ENCODE results near the gene LST1.
A peak's percentile ranks its signal among the peaks of the same experiment; 100 is the strongest.

LST1 gene

GRCh38 chr6:31592396-31592771, 6.3 kb downstream of the LST1 start:
- H3K27me3 ChIP-seq (replicated peaks; ENCODE audit: insufficient read depth, low read length): peaks cover 28% of the 10 kb centered on the region
- H4K20me1 ChIP-seq (ENCODE audit: insufficient read depth, low read length): no peaks in the 10 kb centered on the region
- no peaks in the 10 kb centered on the region for H3K9me2 ChIP-seq (replicated peaks; ENCODE audit: insufficient read depth, low read length)
- DNase-seq: no peak
- H3K4me3 ChIP-seq (ENCODE audit: low read length): no peak overlapping the region
- H3K9me3 ChIP-seq (replicated peaks; ENCODE audit: insufficient read depth, low read length): no peaks in the 10 kb centered on the region
- H2AFZ ChIP-seq (ENCODE audit: low read length): no peak overlapping the region
- H3K4me1 ChIP-seq (ENCODE audit: low read length): no peaks in the 10 kb centered on the region
- no peak overlapping the region for H3K9ac ChIP-seq (ENCODE audit: low read length)
- no peak for TF ChIP-seq EZH2phosphoT487 (IDR thresholded peaks at IDR 0.05; ENCODE audit: low read length)
- no peak for TF ChIP-seq EZH2 (optimal IDR thresholded peaks at IDR 0.05; ENCODE audit: low read depth, low read length)
- TF ChIP-seq CTCF (IDR thresholded peaks at IDR 0.05; ENCODE audit: low read length): no peak
- H3F3A ChIP-seq (ENCODE audit: insufficient read depth, low read length): no peaks in the 10 kb centered on the region
- H3K4me2 ChIP-seq (ENCODE audit: low read depth, low read length): no peak overlapping the region
- H3K79me2 ChIP-seq (ENCODE audit: low read length): no peaks in the 10 kb centered on the region
- no peaks in the 10 kb centered on the region for H3K36me3 ChIP-seq (replicated peaks; ENCODE audit: insufficient read depth, low read length)
- no peak overlapping the region for H3K27ac ChIP-seq (ENCODE audit: low read length)

- Histone ChIP-seq H4K20me1 (ENCODE audit: insufficient read depth, low read length) (no peaks in the 10 kb centered on the region), H3K4me2 (ENCODE audit: low read depth, low read length) (no peak overlapping the region), H3K4me3 (ENCODE audit: low read length) (no peak overlapping the region), H3K9me2 (replicated peaks; ENCODE audit: insufficient read depth, low read length) (no peaks in the 10 kb centered on the region), H3K9me3 (replicated peaks; ENCODE audit: insufficient read depth, low read length) (no peaks in the 10 kb centered on the region), H3K36me3 (replicated peaks; ENCODE audit: insufficient read depth, low read length) (no peaks in the 10 kb centered on the region), H3K4me1 (ENCODE audit: low read length) (no peaks in the 10 kb centered on the region), H3K9ac (ENCODE audit: low read length) (no peak overlapping the region), H3K27ac (ENCODE audit: low read length) (no peak overlapping the region), H3K79me2 (ENCODE audit: low read length) (no peaks in the 10 kb centered on the region), H3K27me3 (replicated peaks; ENCODE audit: insufficient read depth, low read length) (no peaks in the 10 kb centered on the region), H2AFZ (ENCODE audit: low read length) (no peak overlapping the region), H3F3A (ENCODE audit: insufficient read depth, low read length) (no peaks in the 10 kb centered on the region)
- DNase-seq: peak; percentile 30
- TF ChIP-seq EZH2 (optimal IDR thresholded peaks at IDR 0.05; ENCODE audit: low read depth, low read length) (no peak), CTCF (IDR thresholded peaks at IDR 0.05; ENCODE audit: low read length) (peak; percentile 48)
Observed at GRCh38 chr6:31597006-31597405, 10.9 kb downstream of the LST1 start.

GRCh38 chr6:31607317-31607716, 21.2 kb downstream of the LST1 start:
- no peak overlapping the region for H2AFZ ChIP-seq (ENCODE audit: low read length)
- no peak overlapping the region for H3K4me3 ChIP-seq (ENCODE audit: low read length)
- no peaks in the 10 kb centered on the region for H3K36me3 ChIP-seq (replicated peaks; ENCODE audit: insufficient read depth, low read length)
- no peak overlapping the region for H3K9ac ChIP-seq (ENCODE audit: low read length)
- H3K27me3 ChIP-seq (replicated peaks; ENCODE audit: insufficient read depth, low read length): no peaks in the 10 kb centered on the region
- no peak overlapping the region for H3K4me2 ChIP-seq (ENCODE audit: low read depth, low read length)
- H3K79me2 ChIP-seq (ENCODE audit: low read length): no peaks in the 10 kb centered on the region
- no peak for DNase-seq
- H3K9me2 ChIP-seq (replicated peaks; ENCODE audit: insufficient read depth, low read length): no peaks in the 10 kb centered on the region
- no peaks in the 10 kb centered on the region for H3K4me1 ChIP-seq (ENCODE audit: low read length)
- H4K20me1 ChIP-seq (ENCODE audit: insufficient read depth, low read length): no peaks in the 10 kb centered on the region
- TF ChIP-seq EZH2 (optimal IDR thresholded peaks at IDR 0.05; ENCODE audit: low read depth, low read length) (no peak), EZH2phosphoT487 (IDR thresholded peaks at IDR 0.05; ENCODE audit: low read length) (no peak), CTCF (IDR thresholded peaks at IDR 0.05; ENCODE audit: low read length) (no peak)
- H3K27ac ChIP-seq (ENCODE audit: low read length): no peak overlapping the region
- no peaks in the 10 kb centered on the region for H3F3A ChIP-seq (ENCODE audit: insufficient read depth, low read length)
- no peaks in the 10 kb centered on the region for H3K9me3 ChIP-seq (replicated peaks; ENCODE audit: insufficient read depth, low read length)
